ENCODE data around the gene RTTN. TPM values are rescaled to one million over a fixed set of nuclear protein-coding genes. Genes with fewer than 3 reads are reported as not detected.

The RTTN gene
- total RNA-seq, 1 donor from 2014 or later: 15.0 TPM

GRCh38 chr18:70197844-70198243 lies 7.6 kb downstream of the RTTN start:
- DNase-seq (ENCODE audit: low read depth in 2 of 2): no peak

DNA sequence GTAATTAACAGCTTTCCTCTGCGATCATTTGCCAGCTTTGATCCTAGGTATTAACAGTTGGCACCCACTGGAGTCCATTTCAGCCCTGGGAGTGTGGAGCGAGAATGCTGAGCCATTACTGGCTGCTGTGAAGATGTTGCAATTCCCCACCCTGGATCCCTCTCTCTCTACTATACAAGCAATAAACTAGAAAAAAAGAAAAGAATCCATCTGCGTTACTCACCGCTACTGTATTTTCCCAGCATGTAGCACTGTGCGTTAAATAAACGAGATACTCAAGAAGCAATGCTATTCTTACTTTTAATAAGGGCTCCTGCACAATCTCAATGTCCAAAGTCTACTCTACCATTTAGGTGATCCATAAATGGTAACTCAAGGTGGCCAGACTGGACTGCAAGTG lies 8.5 kb downstream of the RTTN start:
- no peak for DNase-seq (ENCODE audit: low read depth in 2 of 2)

GRCh38 chr18:70195852-70196434 lies 9.5 kb downstream of the RTTN start:
- peak; percentile 59 to 64 for DNase-seq (ENCODE audit: low read depth in 2 of 2)

- no peak for DNase-seq (ENCODE audit: low read depth in 2 of 2)
Observed at GRCh38 chr18:70195014-70195614, 10.4 kb downstream of the RTTN start.

DNA sequence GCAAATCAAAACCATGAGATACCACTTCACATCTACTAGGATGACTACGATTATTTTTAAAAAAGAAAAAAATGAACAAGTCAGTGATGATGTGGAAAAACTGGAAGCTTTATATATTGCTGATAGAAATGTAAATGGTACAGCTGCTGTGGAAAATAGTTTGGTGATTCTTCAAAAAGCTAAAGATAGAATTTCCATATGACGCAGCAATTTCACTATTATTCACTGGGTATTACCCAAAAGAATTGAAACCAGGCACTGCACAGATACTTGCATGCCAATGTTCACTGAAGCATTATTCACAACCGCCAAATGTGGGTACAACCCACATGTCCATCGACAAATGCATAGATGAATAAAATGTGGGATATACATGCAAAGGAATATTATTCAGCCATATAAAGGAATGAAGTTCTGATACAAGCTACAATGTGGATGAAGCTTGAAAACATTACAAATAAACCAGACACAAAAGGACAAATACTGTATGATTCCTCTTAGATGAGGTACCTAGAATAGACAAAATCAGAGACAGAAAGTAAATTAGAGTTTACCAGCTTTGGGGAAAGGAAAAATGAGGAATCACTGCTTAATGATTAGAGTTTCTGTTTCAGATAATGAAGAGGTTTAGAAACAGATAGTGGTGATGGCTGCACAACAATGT lies 11.1 kb downstream of the RTTN start:
- no peak for DNase-seq (ENCODE audit: low read depth in 2 of 2)

DNA sequence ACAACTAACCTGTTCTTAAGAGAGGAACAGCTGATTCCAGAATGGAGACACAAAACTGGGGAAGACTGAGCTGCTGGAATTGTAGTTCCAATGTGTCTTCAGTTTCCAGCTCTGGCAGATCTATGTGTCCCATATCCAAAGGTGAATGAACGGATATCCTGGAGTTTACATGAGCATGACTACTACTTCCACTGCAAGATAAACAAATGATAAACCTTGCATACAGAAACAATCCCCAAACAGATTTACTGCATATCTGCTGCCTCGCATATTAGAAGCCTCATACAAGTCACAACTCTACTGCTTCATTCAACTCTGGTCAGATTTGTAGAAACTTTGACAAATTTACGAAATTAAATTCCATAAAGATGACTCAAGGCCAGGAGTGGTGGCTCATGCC lies 15.0 kb downstream of the RTTN start:
- DNase-seq (ENCODE audit: low read depth in 2 of 2): peak; percentile 79 to 83

DNA sequence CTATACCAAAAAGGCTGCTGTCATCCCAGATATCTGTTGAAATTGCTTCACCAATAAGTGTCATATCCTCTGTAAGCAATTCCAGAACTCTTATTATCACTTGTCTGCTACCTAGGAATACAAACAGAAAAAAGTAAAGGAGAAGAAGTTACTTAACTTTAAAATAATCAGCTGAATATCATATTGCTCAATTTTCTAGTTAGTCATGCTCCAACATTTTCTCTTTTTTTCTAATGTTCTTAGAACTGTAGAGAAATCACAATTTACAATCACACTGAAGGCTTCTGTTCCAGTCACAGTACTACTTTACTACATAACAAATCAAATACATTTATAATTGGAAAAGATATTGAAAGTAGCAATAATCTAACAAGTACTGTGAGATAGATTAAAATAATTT lies 17.4 kb downstream of the RTTN start:
- no peak for DNase-seq (ENCODE audit: low read depth in 2 of 2)

DNA sequence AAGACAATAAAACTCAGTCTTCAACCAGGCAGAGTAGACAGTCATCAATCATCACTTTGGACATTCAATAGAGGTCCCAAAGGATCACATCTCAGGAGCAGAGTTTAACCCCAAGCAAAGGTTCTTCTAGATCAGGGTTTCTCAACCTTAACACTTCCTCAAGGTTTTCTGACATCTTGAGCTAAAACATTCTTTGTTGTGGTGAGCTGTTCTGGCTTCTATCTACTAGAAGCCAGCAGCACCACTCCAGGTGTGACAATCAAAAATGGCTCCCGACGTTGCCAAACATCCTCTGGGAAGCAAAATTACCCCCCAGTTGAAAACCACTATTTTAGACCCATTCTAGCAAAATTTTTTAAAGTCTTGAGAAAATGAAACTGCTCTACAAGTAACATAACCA lies 22.0 kb downstream of the RTTN start:
- DNase-seq (ENCODE audit: low read depth in 2 of 2): no peak

DNA sequence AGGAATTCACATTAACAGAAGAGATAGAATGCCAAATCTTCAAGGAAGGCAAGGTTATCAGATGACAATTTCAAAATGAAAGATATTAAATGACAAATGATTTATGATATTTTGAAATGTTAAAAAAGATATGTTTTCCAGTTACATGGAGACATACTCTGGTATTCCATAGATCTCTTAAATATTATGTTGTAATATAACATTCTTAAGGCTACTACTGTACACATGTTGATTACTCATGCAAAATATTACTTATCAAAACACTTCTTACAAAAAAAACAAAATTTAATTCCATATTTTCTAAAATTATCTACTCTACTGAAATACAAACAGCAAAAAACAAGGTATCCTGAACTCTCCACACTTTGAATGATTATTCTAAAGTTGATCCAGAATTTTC lies 22.9 kb downstream of the RTTN start:
- DNase-seq (ENCODE audit: low read depth in 2 of 2): no peak

GRCh38 chr18:70181725-70182124 lies 23.8 kb downstream of the RTTN start:
- no peak for DNase-seq (ENCODE audit: low read depth in 2 of 2)

- DNase-seq (ENCODE audit: low read depth in 2 of 2): peak in 1 of 2 donors; percentile 42
Observed at GRCh38 chr18:70181015-70181414, 24.5 kb downstream of the RTTN start.

DNA sequence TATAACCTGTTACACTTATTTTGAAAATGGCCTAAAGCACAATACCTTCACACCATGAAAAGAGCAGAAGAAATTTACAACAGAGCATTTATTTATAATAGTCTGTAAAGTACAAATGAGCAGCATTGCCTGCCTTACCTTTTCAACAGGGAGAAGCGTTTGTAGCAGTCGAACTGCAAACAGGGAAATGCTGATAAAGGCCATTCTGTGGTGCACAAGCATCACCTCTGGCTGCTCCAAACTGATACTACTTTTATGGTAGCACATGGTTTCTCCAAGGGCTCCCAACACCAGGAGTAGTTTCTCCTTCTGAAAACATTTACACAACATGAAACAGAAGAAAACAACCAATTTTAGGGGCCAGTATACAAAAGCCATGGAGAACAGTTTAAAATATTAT lies 28.9 kb downstream of the RTTN start:
- DNase-seq (ENCODE audit: low read depth in 2 of 2): no peak

DNA sequence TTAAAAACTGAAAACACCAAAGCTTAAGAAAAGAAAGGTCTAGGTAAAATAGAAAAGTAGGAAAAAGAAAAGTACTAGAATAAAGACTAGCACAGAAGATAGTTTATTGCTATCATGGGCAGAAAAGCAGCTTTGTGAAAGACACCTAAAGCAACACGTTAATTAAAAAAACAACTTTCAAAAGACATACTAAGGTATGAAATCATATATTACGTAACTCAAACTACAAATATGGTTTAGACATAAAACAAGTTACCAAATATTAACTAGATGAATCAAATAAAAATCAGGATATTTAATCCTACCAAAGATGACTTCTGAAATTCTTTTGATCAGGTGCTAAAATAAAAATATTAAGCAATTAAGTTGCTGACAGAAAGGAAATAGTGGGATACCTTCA lies 30.3 kb downstream of the RTTN start:
- DNase-seq (ENCODE audit: low read depth in 2 of 2): no peak

DNA sequence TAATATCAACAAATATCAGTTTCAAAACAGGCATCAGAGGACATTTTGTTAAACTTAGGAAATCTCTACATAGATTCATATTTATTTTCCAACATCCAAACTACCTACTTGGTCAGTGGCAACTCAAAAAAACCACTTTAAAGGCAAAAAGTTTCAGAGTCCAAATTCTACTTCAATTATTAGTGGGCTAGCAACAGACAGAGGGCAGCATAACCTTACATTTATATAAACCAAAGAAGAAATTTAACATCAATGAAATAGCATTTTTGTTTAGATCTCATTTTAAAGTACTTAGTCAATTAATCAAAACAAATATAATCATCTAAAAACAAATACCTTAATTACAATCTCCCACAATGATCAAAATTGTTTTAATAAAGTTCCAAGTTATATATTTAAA lies 33.3 kb downstream of the RTTN start:
- DNase-seq (ENCODE audit: low read depth in 2 of 2): peak; percentile 25 to 37

- DNase-seq (ENCODE audit: low read depth in 2 of 2): no peak
Observed at GRCh38 chr18:70169747-70170146, 35.7 kb downstream of the RTTN start.

DNA sequence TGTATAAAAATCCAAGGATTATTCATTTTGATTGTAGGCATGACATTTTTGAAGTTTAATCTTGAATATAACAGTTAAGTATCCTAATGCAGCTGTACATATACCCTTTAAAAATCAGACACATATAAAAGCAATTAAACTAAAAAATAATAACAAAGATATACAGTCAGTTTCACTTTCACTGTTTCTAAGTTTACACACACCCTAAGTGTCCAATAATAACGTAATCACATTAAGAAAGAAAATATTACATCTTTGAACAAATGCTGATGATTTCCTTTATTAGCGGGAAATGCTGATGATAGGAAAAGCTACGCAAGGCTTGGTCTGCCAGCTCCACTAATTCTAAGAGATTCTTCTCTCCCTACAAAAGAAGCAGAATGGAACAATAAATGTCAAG lies 38.8 kb downstream of the RTTN start:
- no peak for DNase-seq (ENCODE audit: low read depth in 2 of 2)

DNA sequence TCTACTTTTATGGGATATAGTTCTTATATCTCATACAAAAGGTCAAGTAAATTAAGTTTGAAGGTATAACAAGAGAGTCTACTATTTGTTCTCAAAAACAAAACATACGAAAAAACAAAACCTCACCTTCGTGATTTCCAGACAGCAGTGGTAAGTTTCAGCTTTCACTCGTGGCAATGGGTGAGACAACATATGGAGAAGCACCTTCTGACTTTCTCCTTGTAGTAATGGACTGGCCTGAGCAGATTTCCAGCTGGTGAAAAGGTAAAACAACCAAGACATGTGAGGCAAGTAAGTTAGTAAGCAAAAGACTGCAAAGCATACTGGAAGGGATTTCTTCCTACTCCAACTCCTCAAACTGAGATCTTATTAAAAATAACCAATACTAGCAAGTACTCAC lies 39.6 kb downstream of the RTTN start:
- no peak for DNase-seq (ENCODE audit: low read depth in 2 of 2)

GRCh38 chr18:70160073-70160678 lies 45.3 kb downstream of the RTTN start:
- no peak for DNase-seq (ENCODE audit: low read depth in 2 of 2)

DNA sequence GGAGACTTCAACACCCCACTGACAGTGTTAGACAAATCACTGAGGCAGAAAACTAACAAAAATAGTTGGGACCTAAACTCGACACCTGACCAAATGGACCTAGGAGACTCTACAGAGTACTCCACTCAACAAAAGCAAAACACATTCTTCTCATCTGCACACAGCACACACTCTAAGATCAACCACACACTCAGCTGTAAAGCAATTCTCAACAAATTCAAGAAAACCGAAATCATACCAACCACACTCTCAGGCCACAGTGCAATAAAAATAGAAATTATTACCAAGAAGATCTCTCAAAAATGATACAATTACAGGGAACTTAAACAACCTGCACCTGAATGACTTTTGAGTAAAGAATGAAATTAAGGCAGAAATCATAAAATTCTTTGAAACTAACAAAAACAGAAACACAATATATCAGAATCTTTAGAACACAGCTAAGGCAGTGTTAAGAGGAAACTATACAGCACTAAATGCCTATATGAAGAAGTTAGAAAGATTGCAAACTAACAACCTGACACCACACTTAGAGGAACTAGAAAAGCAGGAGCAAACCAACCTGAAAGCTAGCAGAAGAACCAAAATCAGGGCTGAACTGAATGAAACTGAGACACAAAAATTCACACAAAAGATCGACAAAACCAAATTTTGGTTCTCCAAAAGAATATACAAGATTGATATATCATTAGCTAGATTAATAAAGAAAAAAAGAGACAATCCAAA lies 46.3 kb downstream of the RTTN start:
- no peak for DNase-seq (ENCODE audit: low read depth in 2 of 2)

DNA sequence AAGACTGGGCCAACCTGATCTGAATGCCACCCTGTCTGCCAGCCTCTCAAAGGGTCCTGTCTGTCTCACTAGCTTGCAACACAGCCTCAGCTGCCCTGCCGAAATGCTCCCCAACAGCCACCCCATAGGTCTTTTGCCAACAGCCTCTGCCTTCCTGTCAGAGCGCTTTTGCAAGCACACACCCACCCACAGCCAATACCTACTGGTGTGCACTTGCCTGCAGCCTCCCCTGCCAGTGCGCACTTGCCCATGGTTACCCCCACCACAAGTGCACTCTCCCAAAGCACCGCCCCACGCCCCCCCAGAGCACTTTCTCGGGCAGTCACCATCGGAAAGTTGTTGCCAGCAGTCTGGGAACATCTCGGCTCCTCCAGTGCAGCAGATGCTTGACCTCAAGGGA lies 48.6 kb downstream of the RTTN start:
- DNase-seq (ENCODE audit: low read depth in 2 of 2): no peak

DNA sequence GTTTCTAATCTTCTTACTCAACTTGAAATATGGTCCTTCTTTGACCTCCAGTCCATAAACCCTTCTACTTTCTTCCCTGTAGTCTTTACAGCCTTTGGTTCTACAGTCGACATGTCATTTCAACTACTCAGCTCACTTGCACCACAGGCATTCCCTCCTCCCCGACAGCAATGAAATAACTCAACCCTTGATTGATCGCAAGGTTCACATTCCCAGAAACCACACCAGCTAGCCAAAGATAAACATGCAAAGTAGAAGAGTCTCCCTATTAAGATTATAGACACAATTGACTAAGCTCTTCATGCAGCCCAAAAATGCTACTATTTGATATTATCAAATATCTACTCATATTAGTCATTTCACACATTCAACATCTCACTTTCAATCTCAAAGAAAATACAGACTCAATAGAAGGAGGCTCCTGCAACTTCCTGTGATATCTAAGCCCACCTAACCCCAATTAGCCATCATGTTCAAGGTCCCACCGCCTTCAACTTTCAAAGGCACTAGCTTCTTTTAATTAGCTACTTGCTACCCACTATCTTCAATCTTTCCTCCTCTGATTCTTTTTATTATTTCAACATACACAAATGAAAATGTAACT lies 50.8 kb downstream of the RTTN start:
- no peak for DNase-seq (ENCODE audit: low read depth in 2 of 2)

DNA sequence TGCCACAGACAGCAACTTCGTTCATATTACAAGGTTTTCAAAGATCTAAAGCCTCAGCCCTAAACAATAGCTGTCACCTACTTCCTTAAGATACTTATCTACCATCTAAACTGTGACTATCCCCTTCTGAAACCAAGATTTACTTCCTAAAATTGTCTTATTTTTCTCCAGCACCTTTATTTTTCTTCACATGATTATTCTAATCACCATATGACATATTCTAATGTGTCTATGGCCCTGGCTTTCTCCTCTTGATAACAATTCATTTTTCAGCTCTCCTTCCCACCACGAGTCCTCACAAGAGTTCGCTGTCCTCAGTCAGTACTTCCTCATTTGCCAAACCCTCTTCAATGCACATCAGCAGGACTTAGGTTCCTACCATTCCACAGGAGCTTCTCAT lies 53.9 kb downstream of the RTTN start:
- no peak for DNase-seq (ENCODE audit: low read depth in 2 of 2)

Data from dermis microvascular lymphatic vessel endothelial cell (primary cell).